Measurements from ENCODE around the gene ARHGAP21. TPM values are rescaled to one million over a fixed set of nuclear protein-coding genes. Genes with fewer than 3 reads are reported as not detected.

ARHGAP21 gene
- total RNA-seq, 1 donor from 2014 or later = 69.7 TPM

DNA sequence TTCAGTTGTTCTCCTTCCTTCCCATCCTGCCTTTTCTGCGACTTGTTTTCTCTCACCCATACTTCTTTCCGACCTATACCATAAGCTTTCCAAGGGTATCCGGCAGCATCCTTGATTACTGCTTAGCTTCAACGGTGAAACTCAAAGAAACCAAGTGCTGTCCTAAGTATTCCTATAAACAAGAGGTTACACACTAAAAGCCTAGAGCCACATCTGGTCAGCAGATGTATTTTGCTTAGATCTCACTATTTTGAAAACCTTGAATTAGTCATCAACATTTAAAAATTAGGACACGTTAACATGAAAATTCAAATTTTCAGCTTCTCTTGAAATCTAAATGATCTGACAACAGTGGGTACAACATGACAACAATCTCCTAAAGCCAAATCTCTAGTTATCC lies 20.0 kb downstream of the ARHGAP21 start:
- Mint-ChIP-seq H3K9me3 (no peaks in the 10 kb centered on the region), H3K36me3 (peaks cover 6% of the 10 kb centered on the region), H3K27me3 (no peaks in the 10 kb centered on the region), H3K4me3 (no peak overlapping the region), H3K4me1 (ENCODE audit: unreplicated experiment) (peaks cover 12% of the 10 kb centered on the region), H3K27ac (no peak overlapping the region)
- TF ChIP-seq CTCF (conservative IDR thresholded peaks at IDR 0.05) = no peak
- DNase-seq (ENCODE audit: extremely low spot score, unreplicated experiment) = no peak

DNA sequence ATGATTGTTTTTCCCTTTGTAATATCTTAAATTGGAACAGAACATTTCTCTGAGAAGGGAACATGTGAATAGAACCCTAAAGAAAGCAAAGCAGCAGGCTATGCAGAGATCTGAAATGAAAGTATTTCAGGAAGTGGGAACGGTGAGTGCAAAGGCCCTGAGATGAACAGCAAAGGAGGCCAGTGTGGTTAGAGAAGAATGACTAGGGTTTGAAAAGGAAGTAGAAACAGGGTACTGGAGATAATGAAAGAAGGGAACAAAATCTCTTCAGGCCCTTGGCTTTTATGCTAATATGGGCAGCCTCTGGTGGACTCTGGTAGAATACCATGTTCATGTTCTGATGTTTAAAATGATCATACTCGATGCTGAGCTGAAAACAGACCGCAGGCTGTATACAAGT lies 22.2 kb downstream of the ARHGAP21 start:
- Mint-ChIP-seq H3K27ac (no peak overlapping the region), H3K36me3 (peaks cover 10% of the 10 kb centered on the region), H3K4me3 (no peak overlapping the region), H3K4me1 (ENCODE audit: unreplicated experiment) (peaks cover 23% of the 10 kb centered on the region), H3K9me3 (no peaks in the 10 kb centered on the region), H3K27me3 (no peaks in the 10 kb centered on the region)
- no peak for DNase-seq (ENCODE audit: extremely low spot score, unreplicated experiment)
- TF ChIP-seq CTCF (conservative IDR thresholded peaks at IDR 0.05) = no peak

- Mint-ChIP-seq H3K4me1 (ENCODE audit: unreplicated experiment) (peaks cover 28% of the 10 kb centered on the region), H3K36me3 (peaks cover 10% of the 10 kb centered on the region), H3K4me3 (no peak overlapping the region)
Observed at GRCh38 chr10:24700948-24701347, 22.7 kb downstream of the ARHGAP21 start.

GRCh38 chr10:24698270-24698669 lies 25.4 kb downstream of the ARHGAP21 start:
- TF ChIP-seq CTCF (conservative IDR thresholded peaks at IDR 0.05) = no peak
- no peak for DNase-seq (ENCODE audit: extremely low spot score, unreplicated experiment)
- H3K9me3 Mint-ChIP-seq = no peaks in the 10 kb centered on the region
- H3K4me3 Mint-ChIP-seq = no peak overlapping the region
- H3K4me1 Mint-ChIP-seq (ENCODE audit: unreplicated experiment) = peaks cover 29% of the 10 kb centered on the region
- H3K27ac Mint-ChIP-seq = no peak overlapping the region
- peaks cover 10% of the 10 kb centered on the region for H3K36me3 Mint-ChIP-seq
- H3K27me3 Mint-ChIP-seq = no peaks in the 10 kb centered on the region

More at GRCh38 chr10:24700948-24701347, 22.7 kb downstream of the ARHGAP21 start:
- no peak for TF ChIP-seq CTCF (conservative IDR thresholded peaks at IDR 0.05)
- H3K9me3 Mint-ChIP-seq = no peaks in the 10 kb centered on the region
- no peak for DNase-seq (ENCODE audit: extremely low spot score, unreplicated experiment)
- H3K27ac Mint-ChIP-seq = no peak overlapping the region
- H3K27me3 Mint-ChIP-seq = no peaks in the 10 kb centered on the region

- Mint-ChIP-seq H3K27ac (no peak overlapping the region), H3K4me1 (ENCODE audit: unreplicated experiment) (peaks cover 29% of the 10 kb centered on the region)
Observed at GRCh38 chr10:24697080-24697479, 26.6 kb downstream of the ARHGAP21 start.

More at GRCh38 chr10:24697080-24697479, 26.6 kb downstream of the ARHGAP21 start:
- H3K4me3 Mint-ChIP-seq = no peak overlapping the region
- H3K9me3 Mint-ChIP-seq = no peaks in the 10 kb centered on the region
- DNase-seq (ENCODE audit: extremely low spot score, unreplicated experiment) = no peak
- H3K36me3 Mint-ChIP-seq = peaks cover 10% of the 10 kb centered on the region
- no peak for TF ChIP-seq CTCF (conservative IDR thresholded peaks at IDR 0.05)
- no peaks in the 10 kb centered on the region for H3K27me3 Mint-ChIP-seq
